Measurements from ENCODE around the gene HMGCS2.
"Not testable (repeated sequence)": the region's sequence is repeated elsewhere in the genome, so short reads cannot be mapped to it uniquely, and the experiment has no call there.

Gene HMGCS2

GRCh38 chr1:119787776-119788175, 19.1 kb upstream of the HMGCS2 start:
- no peak for DNase-seq

GRCh38 chr1:119786473-119787050, 17.9 kb upstream of the HMGCS2 start:
- not testable (repeated sequence) for DNase-seq

DNA sequence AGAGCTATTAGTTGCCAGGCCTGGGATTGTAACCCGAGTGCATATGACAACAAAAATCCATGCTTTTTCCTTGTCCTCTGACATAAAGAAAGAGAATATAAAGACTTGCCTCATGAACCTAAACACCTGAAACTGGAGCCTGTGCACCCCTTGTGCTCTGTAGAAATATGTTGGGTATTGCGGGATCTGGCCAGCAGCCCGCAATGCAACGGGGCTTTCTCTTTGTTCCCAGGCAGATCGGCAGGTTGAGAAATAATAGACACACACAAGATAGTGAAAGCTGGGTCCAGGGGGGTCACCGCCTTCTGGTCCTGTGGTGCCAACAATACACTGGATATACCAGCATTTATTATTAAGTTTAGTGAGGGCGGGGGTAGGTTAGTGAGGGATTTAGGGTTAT, 17.3 kb upstream of the HMGCS2 start:
- DNase-seq = not testable (repeated sequence)

- DNase-seq = no peak
Measured at GRCh38 chr1:119784191-119784781, 15.6 kb upstream of the HMGCS2 start.

DNA sequence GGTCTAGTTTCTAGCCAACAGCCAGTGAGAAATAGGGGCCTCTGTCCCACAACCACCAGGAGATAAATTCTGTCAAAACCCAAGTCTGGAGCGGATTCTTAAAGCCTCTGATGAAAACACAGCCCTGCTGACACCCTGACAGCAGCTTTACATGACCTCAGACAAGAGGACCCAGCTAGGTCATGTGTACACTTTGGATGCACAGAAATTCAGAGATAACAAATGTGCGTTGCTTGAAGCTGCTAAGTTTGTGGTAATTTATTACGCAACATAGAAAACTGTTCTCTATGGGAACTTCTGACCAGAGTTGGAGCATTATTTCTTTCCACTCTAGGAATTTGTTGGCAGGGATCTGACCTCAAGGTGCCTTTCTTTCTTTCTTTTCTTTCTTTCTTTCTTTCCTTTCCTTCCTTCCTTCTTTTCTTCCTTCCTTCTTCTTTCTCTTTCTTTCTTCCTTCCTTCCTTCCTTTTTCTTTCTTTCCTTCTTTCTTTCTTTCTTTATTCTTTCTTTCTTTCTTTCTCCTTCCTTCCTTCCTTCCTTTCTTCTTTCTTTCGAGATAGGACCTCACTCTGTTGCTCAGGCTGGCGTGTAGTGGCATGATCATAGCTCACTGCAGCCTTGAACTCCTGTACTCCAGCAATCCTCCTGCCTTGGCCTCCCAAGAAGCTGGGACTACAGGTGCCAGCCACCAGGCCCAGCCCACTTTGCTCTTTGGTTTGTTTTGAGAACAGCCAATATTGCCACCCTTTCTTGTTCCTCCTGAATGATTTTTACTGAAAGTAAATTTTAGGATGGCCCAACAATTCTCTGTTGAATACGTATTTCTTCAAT, 14.9 kb upstream of the HMGCS2 start:
- DNase-seq = no peak

GRCh38 chr1:119782631-119783325, 14.1 kb upstream of the HMGCS2 start:
- no peak for DNase-seq

GRCh38 chr1:119781434-119782210, 12.9 kb upstream of the HMGCS2 start:
- no peak for DNase-seq

GRCh38 chr1:119779869-119780356, 11.2 kb upstream of the HMGCS2 start:
- DNase-seq = no peak

DNA sequence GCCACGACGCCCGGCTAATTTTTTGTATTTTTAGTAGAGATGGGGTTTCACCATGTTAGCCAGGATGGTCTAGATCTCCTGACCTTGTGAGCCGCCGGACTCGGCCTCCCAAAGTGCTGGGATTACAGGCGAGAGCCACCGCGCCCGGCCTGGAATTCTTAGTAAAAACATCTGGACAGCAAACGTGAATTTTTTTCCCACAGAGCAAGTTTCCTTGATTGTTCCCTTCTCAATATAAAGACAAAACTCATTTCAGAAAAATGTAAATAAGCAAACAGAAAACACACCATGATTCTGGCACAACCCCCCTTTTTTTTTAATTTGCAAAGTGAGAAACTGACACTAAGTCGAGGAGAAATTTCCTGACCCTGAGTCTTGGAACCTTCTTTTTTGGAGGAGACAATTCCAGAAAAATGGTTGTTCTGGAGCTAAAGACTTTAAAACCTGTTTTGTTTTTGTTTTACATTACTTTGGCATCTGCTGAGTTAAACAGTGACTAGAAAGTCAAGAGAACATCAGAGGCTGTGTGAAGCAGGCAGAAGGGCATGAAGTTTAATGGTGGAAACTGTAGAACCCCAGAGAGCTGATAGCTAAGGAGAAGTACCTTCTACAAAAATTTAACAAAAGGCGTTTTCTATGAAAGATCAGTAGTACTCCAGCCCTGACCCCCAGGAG, 10.3 kb upstream of the HMGCS2 start:
- no peak for DNase-seq

DNA sequence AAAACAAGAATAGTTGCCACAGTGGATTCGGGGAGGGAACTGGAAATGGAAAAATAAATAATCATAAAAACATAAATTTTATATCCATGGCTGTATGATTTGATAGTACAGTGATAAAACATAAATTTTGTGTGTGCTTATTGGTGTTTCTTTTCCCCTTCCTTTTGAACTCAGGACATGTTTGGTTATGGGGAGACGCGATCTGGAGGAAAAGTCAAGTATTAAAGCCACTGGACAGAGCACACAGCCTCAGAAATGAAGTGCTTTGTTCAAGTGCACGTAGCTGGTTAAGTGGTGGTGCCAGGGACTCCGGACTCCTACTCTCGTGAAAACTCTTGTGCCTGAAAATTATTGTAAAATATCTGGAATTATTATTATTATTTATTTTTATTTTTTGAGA, 9.7 kb upstream of the HMGCS2 start:
- DNase-seq = no peak

DNA sequence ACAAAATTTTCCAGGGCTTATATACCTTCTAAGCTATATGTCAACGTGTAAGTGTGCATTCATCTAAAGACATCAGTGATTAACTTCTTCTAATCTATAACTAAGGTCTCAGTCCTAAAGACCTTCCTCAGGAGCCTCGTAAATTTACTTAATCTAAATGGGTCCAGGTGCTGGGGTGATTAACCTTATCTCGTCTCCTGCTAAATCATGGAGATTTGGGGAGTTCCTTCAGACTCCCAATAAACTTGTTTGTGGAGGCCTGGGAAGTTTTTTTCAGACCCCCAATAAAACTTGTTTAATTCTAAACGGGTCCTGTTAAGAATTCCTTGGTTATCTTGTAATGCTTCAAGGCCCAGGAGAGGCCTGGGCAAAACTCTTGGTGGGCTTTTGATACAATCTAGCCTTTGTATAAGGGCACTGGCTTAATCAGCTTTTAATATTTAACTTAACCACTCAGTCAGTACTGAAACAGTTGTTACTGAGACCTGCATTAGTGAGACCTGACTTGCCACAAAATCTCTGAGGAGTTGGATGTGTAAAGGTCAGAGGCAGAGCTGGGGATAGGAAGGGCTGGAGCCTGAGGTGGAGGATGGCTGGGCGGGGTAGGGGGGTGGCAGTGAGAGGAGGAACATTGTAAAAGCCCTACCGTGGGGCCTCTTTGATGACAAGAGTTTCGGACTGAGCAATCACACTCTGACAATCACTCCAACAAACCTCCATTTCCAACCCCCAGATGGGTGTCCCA, 6.2 kb upstream of the HMGCS2 start:
- DNase-seq = no peak

- DNase-seq = no peak
Measured at GRCh38 chr1:119773711-119774241, 5.1 kb upstream of the HMGCS2 start.

DNA sequence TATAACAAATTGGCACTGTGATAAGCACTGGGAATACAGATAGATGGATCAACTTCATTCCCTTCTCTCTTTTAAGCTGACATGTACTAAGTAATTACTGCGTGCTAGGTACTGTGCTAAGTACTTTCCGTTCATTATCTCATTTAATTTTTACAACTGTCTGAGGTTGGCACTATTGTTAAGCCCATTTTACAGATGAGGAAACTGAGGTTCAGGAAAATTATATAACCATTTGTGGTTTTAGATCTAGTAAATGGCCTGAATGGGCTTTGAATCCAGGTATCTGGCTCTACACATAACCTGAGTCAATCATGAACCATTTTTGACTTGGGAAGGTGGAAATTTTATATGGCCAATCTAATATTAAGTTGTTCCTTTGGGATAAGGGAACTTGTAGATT, 3.6 kb upstream of the HMGCS2 start:
- DNase-seq = no peak

- no peak for DNase-seq
Measured at GRCh38 chr1:119771770-119772169, 3.1 kb upstream of the HMGCS2 start.

- DNase-seq = no peak
Measured at GRCh38 chr1:119771016-119771415, 2.3 kb upstream of the HMGCS2 start.

GRCh38 chr1:119767486-119767885, 1.2 kb downstream of the HMGCS2 start:
- DNase-seq = no peak

- DNase-seq = no peak
Measured at GRCh38 chr1:119766374-119766794, 2.3 kb downstream of the HMGCS2 start.

- DNase-seq = no peak
Measured at GRCh38 chr1:119764220-119764619, 4.5 kb downstream of the HMGCS2 start.

GRCh38 chr1:119762953-119763352, 5.8 kb downstream of the HMGCS2 start:
- DNase-seq = no peak

GRCh38 chr1:119762409-119762808, 6.3 kb downstream of the HMGCS2 start:
- DNase-seq = no peak

- DNase-seq = no peak
Measured at GRCh38 chr1:119758584-119758983, 10.1 kb downstream of the HMGCS2 start.

All from activated CD4-positive, CD25-positive, alpha-beta regulatory T cell treated with anti-CD3 and anti-CD28 coated beads, Interleukin-2, amount 50 U/mL, for 72 hours (primary cell).